IPS-NIHi7 (cell line): ENCODE results near the gene SDF4.

Experiments used
- DNase-seq: peaks from one replicate; pipeline ENCODE4 v3.0.0; 2012; ENCODE audit warnings: mixed read lengths; ENCODE audit errors: extremely low spot score

The SDF4 gene

DNA sequence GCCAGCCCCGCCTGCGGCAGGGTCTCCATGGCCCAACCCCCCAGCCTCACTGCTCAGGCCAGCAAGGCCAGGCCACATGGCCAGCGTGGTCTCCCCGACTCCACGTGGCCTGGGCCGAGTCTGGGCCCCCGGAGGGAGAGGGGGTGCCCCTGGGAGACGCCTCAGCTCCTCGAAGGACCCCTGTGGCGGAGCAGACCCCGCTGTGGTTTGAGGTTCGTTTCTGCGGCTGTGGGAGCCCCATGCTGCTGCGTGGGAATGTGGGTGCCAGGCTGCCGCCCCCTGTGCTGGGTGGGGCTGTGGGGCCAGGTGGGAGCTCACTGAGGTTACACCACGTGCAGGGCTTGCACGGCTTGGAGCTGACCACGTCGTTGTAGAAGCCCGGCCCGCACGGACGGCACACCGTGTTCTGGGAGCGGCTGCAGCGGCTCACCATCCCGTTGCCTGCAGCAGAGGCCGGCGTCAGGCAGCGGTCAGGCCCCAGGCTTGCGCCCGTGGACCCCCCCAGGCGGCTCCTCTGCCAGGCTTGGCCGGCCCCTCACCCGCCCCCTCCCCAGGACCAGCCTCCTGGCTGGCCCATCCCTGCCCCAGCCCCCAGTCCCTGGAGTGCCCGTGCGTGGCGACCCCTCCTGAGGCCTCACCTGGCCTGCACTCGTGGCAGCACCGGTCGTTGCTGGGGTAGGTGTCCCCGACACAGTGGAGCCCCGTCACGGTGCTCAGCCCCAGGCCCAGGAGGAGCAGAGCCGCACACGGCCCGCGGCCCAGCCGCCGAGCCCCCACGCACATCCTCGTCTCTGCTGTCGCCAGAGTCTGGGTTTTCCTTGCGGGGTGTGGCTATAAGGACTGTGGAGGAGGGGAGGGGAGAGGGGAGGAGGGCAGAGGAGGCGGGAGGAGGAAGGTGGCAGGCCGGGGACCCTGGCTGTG, 18.2 kb downstream of the SDF4 start, which contains the start of gene TNFRSF4:
TNFRSF4 (minus strand) TSS at position 809 of the 921 bp plus-strand sequence; CDS start at position 783, 26 bp downstream.
- no peak for DNase-seq

DNA sequence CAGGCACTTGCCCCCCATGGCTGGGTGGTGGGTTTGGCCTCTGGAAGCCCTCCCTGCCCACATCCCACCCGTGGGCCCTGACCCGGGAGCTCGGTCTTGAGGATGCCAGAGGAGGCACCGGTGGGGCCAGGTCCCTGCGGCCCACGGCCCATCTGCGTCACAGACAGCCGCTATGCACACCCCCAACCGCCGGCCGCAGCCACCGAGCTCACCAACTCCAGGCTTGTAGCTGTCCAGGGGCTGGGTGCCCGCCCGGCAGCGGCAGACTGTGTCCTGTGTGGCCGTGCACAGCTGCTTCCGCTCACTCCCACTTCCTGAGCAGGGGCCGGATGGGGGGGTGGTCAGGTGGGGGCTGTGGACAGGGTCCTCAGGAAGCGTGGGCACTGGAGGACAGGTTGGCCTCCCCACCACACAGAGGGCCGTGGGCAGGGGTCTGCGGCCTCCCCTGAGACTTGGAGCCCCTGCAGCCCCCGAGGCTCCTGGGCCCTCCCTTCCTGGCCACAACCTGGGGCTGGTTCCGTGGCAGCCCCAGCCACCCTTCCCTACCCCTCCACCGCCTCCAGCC, 18.9 kb downstream of the SDF4 start:
- no peak for DNase-seq

DNA sequence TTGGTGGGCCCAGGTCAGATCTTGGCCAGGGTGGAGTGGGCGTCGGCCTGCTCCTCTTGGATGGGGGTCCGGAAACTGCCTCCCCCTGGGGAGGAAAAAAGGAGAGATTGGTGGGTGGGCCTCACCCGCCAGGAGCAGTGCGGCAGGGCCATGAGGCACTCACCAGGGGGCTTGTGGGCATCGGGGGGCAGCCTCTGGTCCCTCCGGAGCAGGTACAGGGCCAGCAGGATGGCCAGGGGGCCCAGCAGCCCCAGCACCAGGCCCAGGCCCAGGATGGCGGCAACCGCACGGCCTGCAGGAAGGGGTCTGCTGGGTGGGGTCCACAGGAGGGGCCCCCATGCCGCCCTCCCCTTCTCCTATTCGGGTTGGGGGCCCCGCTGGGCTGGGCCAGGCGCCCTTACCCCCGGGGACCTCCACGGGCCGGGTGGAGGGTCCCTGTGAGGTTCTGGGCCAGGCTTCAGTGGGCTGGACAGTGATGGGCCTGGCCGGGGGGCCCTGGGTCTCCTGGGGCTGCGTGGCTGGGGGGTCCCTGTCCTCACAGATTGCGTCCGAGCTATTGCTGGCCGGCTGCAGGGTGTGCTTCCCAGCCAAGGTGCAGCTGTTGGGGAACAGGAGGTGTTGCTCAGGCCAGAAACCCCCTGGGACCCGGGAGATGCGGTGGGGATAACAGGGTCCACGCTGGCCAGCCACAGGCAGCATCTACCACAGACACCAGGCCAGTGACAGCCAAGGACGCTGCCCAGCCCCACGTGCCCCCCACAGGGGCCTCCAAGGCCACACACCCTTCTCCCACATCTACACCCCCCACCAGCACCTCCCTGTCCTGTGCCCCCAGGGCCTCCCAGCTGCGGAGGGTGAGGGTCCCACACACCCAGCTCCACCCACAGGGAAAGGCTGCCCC, 20.0 kb downstream of the SDF4 start:
- no peak for DNase-seq

DNA sequence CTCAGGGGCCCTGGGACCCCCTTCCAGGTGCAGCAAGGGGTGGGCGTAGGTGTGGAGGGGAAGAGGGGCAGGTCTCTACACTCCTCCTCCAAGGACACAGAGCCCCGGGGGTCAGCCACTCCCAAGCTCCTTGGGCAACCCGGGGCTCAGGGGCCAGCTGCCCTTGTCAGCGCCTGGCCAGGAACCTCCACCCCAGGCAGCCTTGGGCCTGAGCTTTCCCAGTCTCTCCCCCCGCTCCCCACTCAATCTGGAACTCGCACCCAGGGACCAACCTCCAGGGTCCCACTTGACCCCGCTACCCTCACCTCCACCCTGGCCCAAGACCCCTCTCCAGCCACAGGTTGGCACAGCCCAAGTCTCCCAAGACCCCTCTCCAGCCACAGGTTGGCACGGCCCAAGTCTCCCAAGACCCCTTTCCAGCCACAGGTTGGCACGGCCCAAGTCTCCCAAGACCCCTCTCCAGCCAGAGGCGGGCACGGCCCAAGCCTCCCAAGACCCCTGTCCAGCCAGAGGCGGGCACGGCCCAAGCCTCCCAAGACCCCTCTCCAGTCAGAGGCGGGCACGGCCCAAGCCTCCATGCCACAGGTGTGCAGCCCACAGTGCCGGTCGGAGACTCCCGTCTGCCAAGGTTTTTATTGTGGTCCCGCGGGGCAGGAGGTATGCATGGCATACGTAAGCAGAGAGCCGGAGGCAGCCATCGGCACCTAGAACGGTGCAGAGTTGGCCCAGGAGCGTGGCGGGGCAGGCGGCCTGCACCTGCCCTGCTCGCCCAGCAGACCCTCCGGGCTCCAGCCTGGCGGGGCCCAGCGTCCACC, 20.9 kb downstream of the SDF4 start:
- DNase-seq = no peak

DNA sequence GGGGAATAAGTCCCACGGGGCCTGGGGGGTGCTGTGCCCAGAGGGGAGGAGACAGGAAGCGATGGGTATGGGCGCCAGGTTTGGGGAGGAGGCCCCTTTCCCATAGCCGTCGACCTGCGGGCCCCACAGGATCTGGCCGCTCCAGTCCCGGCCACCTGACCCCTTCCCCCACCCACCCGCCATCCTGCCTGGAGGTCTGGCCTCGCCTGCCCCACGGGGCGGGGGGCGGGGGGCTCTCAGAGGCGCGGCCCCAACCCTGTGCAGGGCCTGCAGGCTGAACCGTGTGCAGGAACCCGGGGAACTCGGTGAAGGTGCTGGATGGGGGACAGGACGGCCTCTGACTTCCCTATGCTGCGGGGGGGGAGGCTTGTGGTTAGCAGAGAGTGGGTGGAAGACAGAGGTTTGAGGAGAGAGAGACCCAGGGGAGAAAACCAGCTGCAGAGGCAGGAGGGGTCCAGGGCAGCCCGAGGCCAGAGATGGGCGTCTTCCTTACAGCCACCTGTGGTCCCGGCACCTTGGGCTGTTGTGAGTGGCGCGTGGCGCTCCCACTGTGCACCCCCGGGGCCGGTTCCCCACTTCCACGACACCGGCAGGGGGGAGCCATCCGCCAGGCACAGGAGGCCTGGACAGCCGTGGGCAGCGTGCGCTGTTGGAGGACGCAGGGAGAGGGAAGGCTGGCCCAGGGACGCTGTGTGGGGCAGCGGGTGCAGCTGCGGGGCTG, 22.9 kb downstream of the SDF4 start:
- no peak for DNase-seq

DNA sequence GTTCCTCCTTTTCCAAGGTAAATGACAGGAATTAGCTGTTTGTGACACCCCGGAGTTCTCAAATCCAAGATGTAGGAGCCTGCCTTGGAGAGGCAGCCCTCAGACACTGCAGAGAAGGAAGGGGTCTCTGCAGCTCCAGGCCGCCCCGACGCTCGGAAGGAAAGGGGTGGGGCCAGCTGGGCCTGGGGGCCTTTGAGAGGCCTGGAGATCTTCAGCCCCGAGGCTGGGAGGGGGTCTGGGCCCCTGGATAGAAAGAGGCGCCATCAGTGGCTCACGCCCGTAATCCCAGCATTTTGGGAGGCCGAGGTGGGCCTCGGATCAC, 24.3 kb downstream of the SDF4 start:
- no peak for DNase-seq

DNA sequence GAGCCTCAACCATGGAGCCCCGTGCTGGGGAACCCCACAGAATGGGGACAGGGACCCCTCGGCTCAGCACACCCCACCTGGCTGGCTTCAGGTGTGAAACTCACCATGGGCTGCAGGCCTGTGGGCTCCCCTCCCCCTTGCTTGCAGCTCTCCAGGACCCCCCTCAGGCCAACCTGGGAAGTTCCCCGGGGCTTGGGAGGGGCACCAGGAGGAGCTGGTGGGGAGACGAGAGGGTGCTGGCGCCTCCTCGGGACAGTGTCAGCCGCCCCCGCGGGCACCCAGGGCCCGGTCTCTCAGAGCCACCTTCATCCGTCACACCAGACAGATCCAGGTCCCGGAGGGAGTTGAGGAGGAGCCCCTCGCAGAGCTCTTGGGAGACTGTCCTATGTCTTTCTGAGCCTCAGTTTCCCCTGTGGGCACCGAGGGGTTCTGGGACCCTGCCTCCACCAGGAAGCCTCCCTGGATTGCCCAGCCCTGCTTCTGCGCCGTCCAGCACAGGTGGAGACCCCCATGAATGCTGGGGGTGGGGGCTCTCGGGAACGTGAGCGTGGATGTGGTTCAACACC, 24.8 kb downstream of the SDF4 start:
- no peak for DNase-seq

DNA sequence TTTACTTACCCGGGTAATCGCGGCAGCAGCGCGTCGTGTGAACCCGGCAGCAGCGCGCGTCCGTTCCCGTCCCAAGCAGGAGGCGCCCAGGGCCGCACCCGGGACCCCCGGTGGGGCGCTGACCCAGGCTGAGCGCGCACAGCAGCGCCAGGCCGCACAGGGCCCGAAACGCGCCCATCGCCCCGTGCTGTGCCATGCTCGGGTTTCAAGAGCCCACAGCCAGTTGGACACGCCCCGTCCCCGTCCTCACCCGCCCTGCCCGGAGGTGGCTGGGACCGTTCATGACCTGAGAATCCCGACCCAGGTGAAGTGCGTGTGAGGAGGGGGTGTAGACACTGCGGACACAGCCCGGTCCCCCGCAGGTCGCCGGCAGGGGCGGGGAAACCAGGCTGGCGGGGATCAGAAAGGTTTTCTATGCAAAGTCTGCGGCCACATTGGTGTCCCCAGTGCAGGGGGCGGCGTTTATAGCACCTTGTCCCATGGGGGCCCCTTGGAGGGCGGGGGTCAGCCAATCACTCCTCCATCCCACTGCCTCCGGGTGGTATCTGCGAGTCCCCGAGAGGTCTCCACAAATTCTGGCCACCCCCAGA, 25.3 kb downstream of the SDF4 start, which contains the start of gene TNFRSF18:
TNFRSF18 (minus strand) TSS at position 217 of the 590 bp plus-strand sequence; CDS start at position 196, 21 bp downstream.
- peak; percentile 64 for DNase-seq

DNA sequence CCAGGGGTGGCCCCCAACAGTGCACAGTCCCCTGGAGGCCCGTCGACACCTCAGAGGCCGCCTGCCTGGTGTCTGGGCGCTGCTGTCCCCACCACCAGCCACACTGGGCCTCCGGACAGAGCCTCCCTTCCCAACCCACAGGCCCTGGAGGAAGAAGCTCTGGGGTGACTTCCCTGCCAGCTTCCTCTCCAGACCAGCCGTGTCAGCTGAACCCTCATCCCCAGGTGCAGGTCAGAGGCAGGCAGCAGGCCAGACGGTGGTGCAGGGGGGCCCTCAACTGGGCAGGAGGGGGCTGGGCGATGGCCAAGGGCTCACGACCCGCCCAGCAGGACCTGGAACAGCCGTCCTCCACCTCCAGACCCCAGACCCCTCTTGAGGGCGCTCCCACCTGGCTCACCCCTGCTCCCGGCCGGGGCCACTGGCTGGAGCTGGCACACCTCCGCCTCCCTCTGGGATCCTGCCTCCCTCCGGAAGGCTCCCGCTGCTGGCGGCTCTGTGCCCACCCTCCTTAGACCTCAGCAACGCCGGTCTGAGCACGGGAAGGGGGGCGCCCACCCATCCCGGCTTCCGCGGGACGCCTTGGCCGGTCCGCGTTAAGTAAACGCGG, 25.9 kb downstream of the SDF4 start:
- DNase-seq = no peak

DNA sequence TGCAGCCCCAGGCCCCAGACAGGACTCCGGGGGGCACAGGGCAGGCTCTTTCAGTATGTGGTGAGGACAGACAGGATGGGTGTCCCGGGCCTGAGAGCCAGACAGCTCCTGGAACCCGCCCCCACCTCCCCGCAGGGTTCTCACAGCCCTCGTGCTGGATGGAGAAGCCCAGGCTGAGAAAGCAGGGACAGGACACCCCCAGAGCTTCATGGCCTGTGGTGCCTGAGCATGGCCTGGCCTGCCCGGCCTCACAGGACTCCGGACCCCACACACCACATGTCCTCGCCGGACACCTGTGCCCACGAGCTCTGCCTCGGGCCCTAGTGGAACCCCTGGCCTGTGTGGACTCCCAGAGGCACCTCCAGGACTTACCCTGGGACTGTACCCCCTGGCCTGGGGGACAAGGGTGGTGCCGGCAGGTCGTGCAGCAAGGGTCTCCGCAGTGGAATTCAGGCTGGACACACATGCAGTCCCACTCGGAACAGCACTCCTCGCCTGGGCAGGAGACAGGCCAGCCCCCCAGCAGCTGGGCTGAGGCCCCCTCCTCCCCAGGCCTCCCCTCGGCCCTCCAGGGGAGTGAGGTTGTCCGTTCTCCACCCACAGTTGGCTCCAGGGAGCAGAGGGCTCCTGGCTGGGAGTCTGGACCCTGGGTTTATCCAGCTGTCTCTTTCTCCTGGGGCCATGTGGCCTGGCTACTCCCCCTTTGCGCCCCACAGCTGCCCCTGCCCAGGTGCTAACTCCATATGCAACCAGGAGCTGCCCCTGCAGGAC, 26.6 kb downstream of the SDF4 start:
- no peak for DNase-seq

DNA sequence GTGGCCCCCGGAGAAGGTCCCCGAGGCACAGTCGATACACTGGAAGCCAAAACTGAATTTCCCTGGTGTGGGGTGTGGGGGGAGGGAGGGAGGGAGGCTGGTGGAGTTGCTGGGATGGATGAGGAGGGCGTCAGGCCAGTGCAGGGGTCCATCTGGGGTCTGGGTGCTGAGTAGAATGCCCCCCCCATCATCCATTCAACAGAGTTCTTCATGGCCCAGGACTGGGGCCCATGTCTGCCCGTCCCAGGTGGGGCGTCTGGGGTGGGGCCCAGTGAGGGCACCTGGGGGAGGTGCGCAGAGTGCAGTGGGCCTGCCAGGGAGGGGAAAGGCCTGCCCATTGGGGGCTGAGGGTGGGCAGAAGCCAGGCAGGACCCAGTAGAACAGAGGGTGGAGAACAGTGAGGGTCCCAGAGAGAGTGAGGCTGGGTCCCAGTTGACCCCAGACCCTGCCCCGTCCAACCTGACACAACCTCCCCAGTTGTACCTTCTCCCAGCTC, 27.3 kb downstream of the SDF4 start:
- no peak for DNase-seq

DNA sequence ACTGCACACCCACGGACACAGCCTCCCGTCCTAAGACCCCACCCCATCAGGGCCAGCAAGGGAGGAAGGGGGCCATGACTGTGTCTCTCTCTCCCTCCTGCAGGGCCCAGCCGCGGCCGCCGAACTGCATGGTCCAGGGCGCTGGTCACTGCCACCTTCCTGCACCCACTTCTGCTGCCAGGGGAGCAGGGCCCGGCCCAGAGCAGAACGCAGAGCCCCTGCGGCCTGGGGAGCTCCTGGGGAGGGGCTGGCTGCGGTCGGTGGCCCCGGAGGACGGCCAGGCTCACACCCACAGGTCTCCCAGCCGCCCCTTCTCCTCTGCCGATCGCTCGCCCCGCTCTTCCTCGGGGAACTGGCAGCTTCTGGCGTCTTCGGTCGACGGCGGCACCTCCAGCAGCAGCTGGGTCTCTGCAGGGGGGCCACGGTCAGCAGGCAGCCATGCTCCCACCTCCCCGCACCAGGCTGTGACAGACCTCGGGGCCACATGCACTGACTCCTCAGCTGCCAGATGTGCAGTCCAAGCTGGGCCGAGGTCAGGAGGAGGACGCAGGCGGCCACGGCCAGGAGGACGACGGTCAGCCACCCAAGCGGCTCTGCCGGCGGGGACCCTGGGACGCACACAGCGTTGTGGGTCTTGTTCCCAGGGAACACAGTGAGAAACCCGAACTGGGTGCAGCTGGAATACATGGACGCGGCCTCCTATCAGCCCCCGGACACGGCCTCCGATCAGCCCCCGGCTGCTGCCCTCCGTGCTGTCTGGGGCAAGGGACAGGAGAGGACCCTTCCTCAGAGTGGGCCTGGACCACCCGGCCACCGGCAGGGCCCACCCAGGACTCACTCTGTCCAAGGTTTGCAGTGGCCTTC, 28.0 kb downstream of the SDF4 start:
- no peak for DNase-seq

DNA sequence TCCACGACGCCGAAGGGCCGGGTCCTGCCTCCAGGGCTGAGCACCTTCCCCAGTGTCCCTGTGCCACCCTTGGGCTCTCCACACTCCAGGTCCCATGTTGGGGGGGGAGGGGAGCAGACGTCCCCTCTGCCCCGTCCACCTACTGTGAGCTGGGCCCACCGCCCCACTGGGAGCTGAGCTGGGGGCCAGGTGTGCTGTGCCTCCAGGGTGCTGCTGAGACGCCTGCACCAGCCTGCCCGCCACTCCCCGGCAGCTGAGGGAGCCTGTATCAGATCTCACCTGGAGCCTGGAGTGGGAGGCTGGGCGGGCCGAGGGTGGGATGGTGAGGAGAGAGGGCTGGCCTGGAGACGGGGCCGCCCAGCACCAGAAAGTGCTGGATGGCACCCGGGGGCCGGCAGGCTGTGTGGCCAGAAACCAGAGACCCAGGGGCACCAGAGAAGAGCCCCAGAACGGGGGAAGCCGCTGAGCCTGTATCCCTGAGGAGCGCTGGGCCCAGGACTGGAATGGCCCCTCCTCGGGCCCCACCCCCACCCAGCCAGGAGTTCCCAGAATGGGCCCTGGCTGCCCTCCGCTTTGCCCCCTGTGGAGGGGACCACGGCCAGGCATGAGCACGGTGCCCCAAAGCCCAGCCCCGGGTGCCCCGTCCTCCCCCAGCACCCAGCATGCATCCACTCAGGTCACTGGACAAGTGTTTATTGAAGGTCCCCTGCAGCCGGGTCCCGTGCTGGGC, 28.8 kb downstream of the SDF4 start:
- DNase-seq = no peak

DNA sequence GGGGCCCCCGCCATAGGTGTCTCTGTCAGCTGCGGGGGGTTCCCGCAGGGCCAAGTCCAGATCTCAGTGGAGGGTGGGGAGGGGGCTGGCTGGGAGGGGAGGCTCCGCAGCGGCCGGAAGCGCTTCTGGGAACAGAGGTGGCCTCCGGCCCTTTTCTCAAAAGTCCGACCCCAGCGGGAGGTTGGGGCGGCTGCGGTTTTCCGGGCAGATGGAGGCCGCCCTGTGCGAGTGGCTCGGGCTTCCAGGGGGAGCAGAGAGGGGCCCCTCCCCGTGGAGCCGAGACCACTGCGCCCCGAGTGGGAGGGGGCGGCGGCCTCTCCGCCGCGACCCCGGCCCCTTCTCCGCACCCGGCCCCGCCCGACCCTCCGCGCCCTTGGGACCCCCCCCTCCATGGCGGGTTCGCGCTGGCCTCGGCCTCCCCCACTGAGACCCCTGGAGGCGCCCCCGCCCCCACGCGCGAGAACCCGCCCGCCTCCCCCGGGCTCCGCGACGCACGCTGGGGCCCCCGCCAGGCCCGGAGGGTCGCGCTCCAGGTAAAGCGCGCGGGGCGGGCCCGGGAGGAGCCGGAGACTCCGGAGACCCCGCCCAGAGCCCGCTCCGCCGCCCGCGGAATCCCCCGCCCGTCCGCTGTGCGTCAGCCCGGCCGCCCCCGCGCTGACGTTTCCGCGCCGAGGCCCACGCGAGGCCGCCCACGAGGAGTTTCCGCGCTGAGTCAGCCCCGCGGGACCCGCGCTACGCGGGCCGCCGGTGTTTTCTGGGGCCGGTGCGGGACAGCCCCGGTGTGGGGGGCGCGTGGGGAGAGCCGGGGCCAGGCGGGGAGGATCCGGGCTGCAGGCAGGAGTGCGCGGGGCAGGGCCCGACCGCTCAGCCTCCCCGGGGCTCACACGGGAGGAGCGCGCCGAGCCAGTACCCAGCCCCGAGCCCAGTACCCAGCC, 30.7 kb downstream of the SDF4 start:
- peak; percentile 81 for DNase-seq

DNA sequence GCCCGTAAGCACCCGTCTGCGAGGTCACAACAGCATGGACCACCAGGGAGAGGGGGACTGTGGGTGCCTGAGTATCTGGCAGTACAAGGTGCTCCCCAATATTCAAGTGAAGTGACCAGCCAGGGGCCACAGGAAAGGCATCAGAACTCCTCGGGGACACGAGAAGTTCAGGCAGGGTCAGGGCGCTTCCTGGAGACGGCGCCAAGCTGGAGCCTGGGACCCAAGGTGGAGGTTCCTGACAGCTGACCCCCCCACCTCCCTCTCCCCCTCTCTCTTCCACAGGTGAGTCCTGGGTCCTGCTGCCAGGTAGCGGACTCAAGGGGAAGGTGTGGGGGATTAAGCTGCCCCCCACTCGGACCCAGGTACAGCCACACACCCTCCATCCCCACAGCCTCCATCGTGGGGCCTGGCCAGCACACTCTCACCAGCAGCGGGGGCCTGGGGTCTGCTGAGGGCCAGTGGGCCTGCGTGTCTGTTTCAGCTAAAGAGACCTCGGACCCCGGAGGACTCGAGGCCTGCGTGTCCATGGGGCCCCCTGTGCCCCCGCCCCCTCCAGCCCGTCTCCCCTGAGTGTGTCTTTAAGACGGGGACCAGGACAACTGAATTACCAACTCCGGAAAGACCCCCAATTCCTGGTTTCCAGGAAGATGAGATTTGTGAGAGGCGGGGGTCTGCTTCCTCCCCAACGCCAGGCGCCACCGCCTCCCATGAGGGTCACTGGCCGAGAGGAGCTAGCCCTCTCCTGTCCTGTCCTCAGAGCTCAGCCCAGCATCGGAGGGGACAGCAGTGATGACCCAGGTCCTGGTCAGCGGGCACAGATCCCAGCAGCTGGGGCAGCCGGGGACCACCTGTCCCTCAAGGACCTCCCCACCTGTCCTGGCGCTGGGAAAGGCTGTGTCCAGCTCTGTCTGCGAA, 31.6 kb downstream of the SDF4 start:
- DNase-seq = no peak
